HEK293 (cell line): ENCODE data around the gene GOLT1B.
"Not testable (repeated sequence)": the region's sequence is repeated elsewhere in the genome, so short reads cannot be mapped to it uniquely, and the experiment has no call there.

Source experiments
- BCL6B ChIP-seq: fragments of 450-650 bp; formaldehyde crosslinking; IDR thresholded peaks from 2 replicates; pipeline ENCODE4 v1.5.1; 2017; ENCODE audit warnings: missing biosample characterization, missing genetic modification characterization
- CTCF ChIP-seq: fragments of 450-650 bp; formaldehyde crosslinking; IDR thresholded peaks from 2 replicates; pipeline ENCODE4 v1.5.1; 2016; ENCODE audit warnings: missing biosample characterization, missing genetic modification characterization
- YY1 ChIP-seq: fragments of 450-650 bp; formaldehyde crosslinking; IDR thresholded peaks from 2 replicates; pipeline ENCODE4 v1.5.1; 2018; ENCODE audit warnings: missing biosample characterization, missing genetic modification characterization
- ZNF148 ChIP-seq: fragments of 450-650 bp; formaldehyde crosslinking; IDR thresholded peaks from 2 replicates; pipeline ENCODE4 v1.5.0; 2017; ENCODE audit warnings: missing biosample characterization, missing genetic modification characterization, borderline replicate concordance
- ZNF174 ChIP-seq: fragments of 450-650 bp; formaldehyde crosslinking; IDR thresholded peaks from 2 replicates; pipeline ENCODE4 v1.5.0; 2017; ENCODE audit warnings: missing biosample characterization, mild to moderate bottlenecking, missing genetic modification characterization
- ZNF391 ChIP-seq: fragments of 450-650 bp; formaldehyde crosslinking; IDR thresholded peaks from 2 replicates; pipeline ENCODE4 v1.5.1; 2016; ENCODE audit warnings: low read depth, missing biosample characterization, missing genetic modification characterization, borderline replicate concordance
- ZNF654 ChIP-seq: fragments of 450-650 bp; formaldehyde crosslinking; IDR thresholded peaks from 2 replicates; pipeline ENCODE4 v1.5.1; 2016; ENCODE audit warnings: low read depth, missing biosample characterization, missing genetic modification characterization
- ZNF76 ChIP-seq: fragments of 450-650 bp; formaldehyde crosslinking; IDR thresholded peaks from 2 replicates; pipeline ENCODE4; 2016; ENCODE audit warnings: low read depth, missing biosample characterization, missing genetic modification characterization, borderline replicate concordance
- ZSCAN30 ChIP-seq: fragments of 450-650 bp; IDR thresholded peaks from 2 replicates; pipeline ENCODE4 v1.5.1; 2018; ENCODE audit warnings: missing biosample characterization, mild to moderate bottlenecking, missing genetic modification characterization, moderate library complexity

GRCh38 chr12:21467334-21467733, 34.3 kb upstream of the GOLT1B start:
- TF ChIP-seq ZNF76 (tag by site-specific recombination); BCL6B (tag by site-specific recombination); CTCF; YY1 (tag by site-specific recombination); ZNF654; ZNF391 (tag by site-specific recombination); ZNF174 (tag by site-specific recombination); ZSCAN30; ZNF148 (tag by site-specific recombination): not testable (repeated sequence)
